GM23248 (cell line): ENCODE data around the gene SPAG6.

ENCODE experiments used
- EZH2 ChIP-seq: fragments of 200-600 bp; sonication (generic); IDR thresholded peaks from 2 replicates; pipeline ENCODE4 v1.6.1; 2018; ENCODE audit warnings: antibody characterized with exemption, mild to moderate bottlenecking; ENCODE audit not compliant: insufficient read depth, poor library complexity, severe bottlenecking
- EZH2phosphoT487 ChIP-seq: fragments of 200-600 bp; sonication (generic); IDR thresholded peaks from 2 replicates; pipeline ENCODE4 v1.6.1; 2018; ENCODE audit warnings: antibody characterized with exemption, moderate library complexity, mild to moderate bottlenecking, low read depth; ENCODE audit not compliant: insufficient read depth

DNA sequence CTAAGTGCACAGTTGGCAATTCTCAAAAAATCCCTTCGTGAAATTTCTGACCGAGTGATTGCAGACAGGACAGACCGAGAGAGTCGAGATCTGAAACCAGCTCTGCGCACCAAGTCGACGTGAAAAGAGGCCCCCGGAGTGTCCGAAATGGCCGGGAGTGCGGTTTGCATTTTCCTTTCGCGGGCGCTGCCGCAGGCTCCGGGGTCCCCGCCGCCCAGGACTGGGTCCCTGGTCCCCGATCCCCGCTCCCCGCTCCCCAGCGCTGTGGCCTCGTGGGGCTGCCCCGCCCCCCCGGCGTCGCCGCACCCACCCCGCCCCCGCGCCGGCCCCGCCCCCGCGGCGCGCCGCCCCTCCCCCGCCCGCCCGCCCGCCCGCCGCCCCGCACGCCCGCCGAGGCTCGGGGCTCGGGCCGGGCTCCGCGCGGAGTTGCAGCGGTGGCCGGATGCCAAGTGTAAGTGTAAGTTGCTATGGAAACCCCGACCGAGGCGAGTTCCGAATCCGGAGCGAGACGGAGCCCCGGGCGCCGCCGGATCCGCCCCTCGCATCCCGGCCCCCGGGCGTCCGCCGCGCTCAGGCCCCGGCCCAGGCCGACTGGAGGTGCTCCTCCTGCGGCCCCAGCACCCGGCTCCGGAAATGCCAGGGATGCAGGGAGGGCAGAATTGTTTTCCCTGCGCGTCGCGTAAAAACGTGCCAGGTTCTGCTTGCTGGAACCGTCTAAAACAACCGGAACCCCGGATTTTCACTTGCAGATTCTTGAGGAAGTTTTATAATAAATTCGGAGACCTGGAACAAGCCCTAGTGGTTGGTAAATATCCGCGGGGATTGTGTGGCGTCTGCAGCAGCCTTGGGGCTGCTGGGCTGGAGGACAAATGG is 19.8 kb upstream of the SPAG6 start:
- TF ChIP-seq EZH2: no peak
- no peak for TF ChIP-seq EZH2phosphoT487
